ENCODE results near the gene EPB41L2. TPM values are rescaled to one million over a fixed set of nuclear protein-coding genes. Genes with fewer than 3 reads are reported as not detected.

EPB41L2 gene
- total RNA-seq, 1 experiment from 2014 or later = 106 TPM

- Mint-ChIP-seq H3K9me3 (no peaks in the 10 kb centered on the region), H3K27ac (peak overlapping the region; percentile 38; the same call in 1 of the 2 replicates), H3K4me1 (peaks cover 16% of the 10 kb centered on the region), H3K27me3 (ENCODE audit: low read depth) (no peaks in the 10 kb centered on the region; the same call in 1 of the 2 replicates), H3K4me3 (no peak overlapping the region), H3K36me3 (peaks cover 2% of the 10 kb centered on the region; the same call in 1 of the 2 replicates)
- CTCF ChIA-PET = interaction anchor here (0.6 to 1.3 kb wide), 3 partner anchors 18 to 304 kb away, joined by 3 to 4 read pairs (median 4); no protein-coding TSS in a partner anchor
- TF ChIP-seq SMAD3 (CRISPR knock-in tag; IDR thresholded peaks at IDR 0.05; ENCODE audit: borderline replicate concordance) (no peak), JAZF1 (CRISPR knock-in tag; IDR thresholded peaks at IDR 0.05) (no peak), GTF2I (CRISPR knock-in tag; conservative IDR thresholded peaks at IDR 0.05) (no peak), ELF4 (CRISPR knock-in tag; IDR thresholded peaks at IDR 0.05; ENCODE audit: low read depth) (no peak), HMGA2 (CRISPR knock-in tag; IDR thresholded peaks at IDR 0.05) (no peak), IRF2 (CRISPR knock-in tag; IDR thresholded peaks at IDR 0.05; ENCODE audit: borderline replicate concordance, low read depth) (no peak), OVOL2 (CRISPR knock-in tag; IDR thresholded peaks at IDR 0.05; ENCODE audit: borderline replicate concordance) (no peak)
- TF ChIP-seq, protein P1, sequence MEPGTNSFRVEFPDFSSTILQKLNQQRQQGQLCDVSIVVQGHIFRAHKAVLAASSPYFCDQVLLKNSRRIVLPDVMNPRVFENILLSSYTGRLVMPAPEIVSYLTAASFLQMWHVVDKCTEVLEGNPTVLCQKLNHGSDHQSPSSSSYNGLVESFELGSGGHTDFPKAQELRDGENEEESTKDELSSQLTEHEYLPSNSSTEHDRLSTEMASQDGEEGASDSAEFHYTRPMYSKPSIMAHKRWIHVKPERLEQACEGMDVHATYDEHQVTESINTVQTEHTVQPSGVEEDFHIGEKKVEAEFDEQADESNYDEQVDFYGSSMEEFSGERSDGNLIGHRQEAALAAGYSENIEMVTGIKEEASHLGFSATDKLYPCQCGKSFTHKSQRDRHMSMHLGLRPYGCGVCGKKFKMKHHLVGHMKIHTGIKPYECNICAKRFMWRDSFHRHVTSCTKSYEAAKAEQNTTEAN (CRISPR knock-in tag; IDR thresholded peaks at IDR 0.05) = no peak
- DNase-seq (ENCODE audit: low spot score) (no peak), ATAC-seq (peak; percentile 69; the same call in 1 of the 2 replicates)
- POLR2A ChIA-PET = no interaction called here
Measured at GRCh38 chr6:130903007-130903406, 160.0 kb downstream of the EPB41L2 start.

DNA sequence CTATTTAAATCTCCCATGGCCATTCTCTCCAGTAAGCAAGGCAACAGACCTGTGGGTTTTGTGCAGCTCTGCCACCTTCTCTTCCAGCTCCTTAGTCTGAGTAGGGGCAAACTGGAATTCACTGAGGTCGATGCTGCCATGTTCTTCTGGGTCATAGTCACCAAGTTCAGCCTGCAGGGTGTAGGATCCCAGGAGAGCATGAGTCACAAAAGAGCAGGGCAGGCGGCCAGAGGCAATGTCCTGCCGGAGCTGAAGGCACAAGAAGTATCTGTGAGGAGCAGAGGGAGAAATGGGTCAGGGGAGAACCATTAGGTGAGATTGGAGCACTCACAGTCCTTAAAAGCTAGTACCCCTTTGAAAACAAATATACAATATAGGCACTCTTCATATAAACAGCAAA is 162.1 kb downstream of the EPB41L2 start:
- peaks cover 2% of the 10 kb centered on the region; the same call in 1 of the 2 replicates for H3K36me3 Mint-ChIP-seq
- no peak for TF ChIP-seq IRF1 (CRISPR knock-in tag; IDR thresholded peaks at IDR 0.05)
- TF ChIP-seq NFE2L1 (CRISPR knock-in tag; IDR thresholded peaks at IDR 0.05) = no peak
- ChIA-PET POLR2A (no interaction called here), CTCF (interaction anchor here (0.8 to 1.2 kb wide), 2 partner anchors 16 to 619 kb away, joined by 3 read pairs; no protein-coding TSS in a partner anchor)
- ATAC-seq (no peak), DNase-seq (ENCODE audit: low spot score) (no peak)
- H3K4me3 Mint-ChIP-seq = no peak overlapping the region
- H3K27ac Mint-ChIP-seq = no peak overlapping the region
- H3K27me3 Mint-ChIP-seq (ENCODE audit: low read depth) = no peaks in the 10 kb centered on the region; the same call in 1 of the 2 replicates
- H3K9me3 Mint-ChIP-seq = no peaks in the 10 kb centered on the region
- H3K4me1 Mint-ChIP-seq = peaks cover 10% of the 10 kb centered on the region

- ChIA-PET CTCF (no interaction called here), POLR2A (no interaction called here)
- Mint-ChIP-seq H3K4me3 (no peak overlapping the region), H3K27ac (no peak overlapping the region), H3K4me1 (no peaks in the 10 kb centered on the region), H3K36me3 (peaks cover 14% of the 10 kb centered on the region), H3K9me3 (no peaks in the 10 kb centered on the region), H3K27me3 (ENCODE audit: low read depth) (no peaks in the 10 kb centered on the region)
- TF ChIP-seq, protein P2, sequence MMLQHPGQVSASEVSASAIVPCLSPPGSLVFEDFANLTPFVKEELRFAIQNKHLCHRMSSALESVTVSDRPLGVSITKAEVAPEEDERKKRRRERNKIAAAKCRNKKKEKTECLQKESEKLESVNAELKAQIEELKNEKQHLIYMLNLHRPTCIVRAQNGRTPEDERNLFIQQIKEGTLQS (CRISPR knock-in tag; conservative IDR thresholded peaks at IDR 0.05) = no peak
- TF ChIP-seq, protein P3, sequence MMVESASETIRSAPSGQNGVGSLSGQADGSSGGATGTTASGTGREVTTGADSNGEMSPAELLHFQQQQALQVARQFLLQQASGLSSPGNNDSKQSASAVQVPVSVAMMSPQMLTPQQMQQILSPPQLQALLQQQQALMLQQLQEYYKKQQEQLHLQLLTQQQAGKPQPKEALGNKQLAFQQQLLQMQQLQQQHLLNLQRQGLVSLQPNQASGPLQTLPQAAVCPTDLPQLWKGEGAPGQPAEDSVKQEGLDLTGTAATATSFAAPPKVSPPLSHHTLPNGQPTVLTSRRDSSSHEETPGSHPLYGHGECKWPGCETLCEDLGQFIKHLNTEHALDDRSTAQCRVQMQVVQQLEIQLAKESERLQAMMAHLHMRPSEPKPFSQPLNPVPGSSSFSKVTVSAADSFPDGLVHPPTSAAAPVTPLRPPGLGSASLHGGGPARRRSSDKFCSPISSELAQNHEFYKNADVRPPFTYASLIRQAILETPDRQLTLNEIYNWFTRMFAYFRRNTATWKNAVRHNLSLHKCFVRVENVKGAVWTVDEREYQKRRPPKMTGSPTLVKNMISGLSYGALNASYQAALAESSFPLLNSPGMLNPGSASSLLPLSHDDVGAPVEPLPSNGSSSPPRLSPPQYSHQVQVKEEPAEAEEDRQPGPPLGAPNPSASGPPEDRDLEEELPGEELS (CRISPR knock-in tag; IDR thresholded peaks at IDR 0.05) = no peak
- TF ChIP-seq ZNF317 (CRISPR knock-in tag; IDR thresholded peaks at IDR 0.05; ENCODE audit: borderline replicate concordance, low read depth) = no peak
- no peak for ATAC-seq
- no peak for DNase-seq (ENCODE audit: low spot score)
Measured at GRCh38 chr6:130896249-130896648, 166.8 kb downstream of the EPB41L2 start.

- Mint-ChIP-seq H3K4me3 (no peak overlapping the region), H3K27ac (no peak overlapping the region), H3K9me3 (no peaks in the 10 kb centered on the region), H3K27me3 (ENCODE audit: low read depth) (no peaks in the 10 kb centered on the region), H3K36me3 (peaks cover 11% of the 10 kb centered on the region), H3K4me1 (no peaks in the 10 kb centered on the region)
- ATAC-seq (no peak), DNase-seq (ENCODE audit: low spot score) (no peak)
- ChIA-PET CTCF (interaction anchor here (1.4 kb wide), 1 partner anchor 10 kb away, joined by 5 read pairs; no protein-coding TSS in a partner anchor), POLR2A (no interaction called here)
- TF ChIP-seq, protein P4, sequence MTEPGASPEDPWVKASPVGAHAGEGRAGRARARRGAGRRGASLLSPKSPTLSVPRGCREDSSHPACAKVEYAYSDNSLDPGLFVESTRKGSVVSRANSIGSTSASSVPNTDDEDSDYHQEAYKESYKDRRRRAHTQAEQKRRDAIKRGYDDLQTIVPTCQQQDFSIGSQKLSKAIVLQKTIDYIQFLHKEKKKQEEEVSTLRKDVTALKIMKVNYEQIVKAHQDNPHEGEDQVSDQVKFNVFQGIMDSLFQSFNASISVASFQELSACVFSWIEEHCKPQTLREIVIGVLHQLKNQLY (CRISPR knock-in tag; IDR thresholded peaks at IDR 0.05) = no peak
- TF ChIP-seq ZMAT4 (CRISPR knock-in tag; IDR thresholded peaks at IDR 0.05) (no peak), AFF4 (CRISPR knock-in tag; IDR thresholded peaks at IDR 0.05; ENCODE audit: borderline replicate concordance) (no peak), ZNF232 (CRISPR knock-in tag; IDR thresholded peaks at IDR 0.05) (no peak)
Measured at GRCh38 chr6:130895516-130895915, 167.5 kb downstream of the EPB41L2 start.
